Loucy (cell line): ENCODE measurements around the gene JOSD2.
"Not testable (repeated sequence)": the region's sequence is repeated elsewhere in the genome, so short reads cannot be mapped to it uniquely, and the experiment has no call there.

Source experiments
- H2AFZ ChIP-seq: fragments of 200-600 bp; sonication (generic); 2 replicates; pipeline ENCODE4 v1.6.0; 2016; ENCODE audit warnings: antibody characterized with exemption, mild to moderate bottlenecking, low read length, moderate library complexity
- H3F3A ChIP-seq: fragments of 200-600 bp; 2 replicates; pipeline ENCODE4 v1.6.0; 2016; ENCODE audit warnings: antibody characterized with exemption, low read depth, mild to moderate bottlenecking
- H3K27me3 ChIP-seq: fragments of 200-600 bp; sonication (generic); 2 replicates; pipeline ENCODE4 v1.6.1; 2014; ENCODE audit warnings: low read length, mild to moderate bottlenecking; ENCODE audit not compliant: insufficient read depth, poor library complexity, severe bottlenecking
- H3K36me3 ChIP-seq: fragments of 200-600 bp; sonication (generic); 2 replicates; pipeline ENCODE4 v1.6.1; 2016; ENCODE audit warnings: low read length; ENCODE audit not compliant: insufficient read depth
- H3K4me1 ChIP-seq: fragments of 200-600 bp; sonication (generic); 2 replicates; pipeline ENCODE4 v1.5.1; 2014; ENCODE audit warnings: low read length, mild to moderate bottlenecking; ENCODE audit not compliant: insufficient read depth, poor library complexity, severe bottlenecking
- H3K4me2 ChIP-seq: fragments of 200-600 bp; sonication (generic); 2 replicates; pipeline ENCODE4 v1.6.0; 2014; ENCODE audit warnings: antibody characterized with exemption, low read length, low read depth, mild to moderate bottlenecking; ENCODE audit not compliant: poor library complexity, severe bottlenecking
- H3K4me3 ChIP-seq: fragments of 200-600 bp; sonication (generic); 2 replicates; pipeline ENCODE4 v1.5.1; 2014; ENCODE audit warnings: low read length, mild to moderate bottlenecking, mixed read lengths; ENCODE audit not compliant: poor library complexity, severe bottlenecking
- H3K79me2 ChIP-seq: fragments of 200-600 bp; sonication (generic); 2 replicates; pipeline ENCODE4 v1.6.1; 2014; ENCODE audit warnings: low read length; ENCODE audit not compliant: insufficient read depth
- H3K9ac ChIP-seq: fragments of 200-600 bp; sonication (generic); 2 replicates; pipeline ENCODE4 v1.6.0; 2014; ENCODE audit warnings: mild to moderate bottlenecking, low read depth, low read length, moderate library complexity; ENCODE audit not compliant: poor library complexity, severe bottlenecking
- H3K9me2 ChIP-seq: fragments of 200-600 bp; sonication (generic); replicated peaks from 2 replicates; pipeline ENCODE4 v1.6.1; 2016; ENCODE audit warnings: low read depth, low read length, mixed read lengths
- H3K9me3 ChIP-seq: fragments of 200-600 bp; sonication (generic); 2 replicates; pipeline ENCODE4 v1.6.1; 2014; ENCODE audit warnings: mild to moderate bottlenecking, antibody characterized with exemption, low read length, low read depth; ENCODE audit not compliant: insufficient read depth
- H4K20me1 ChIP-seq: fragments of 200-600 bp; sonication (generic); 2 replicates; pipeline ENCODE4 v1.6.0; 2014; ENCODE audit warnings: antibody characterized with exemption, low read length, mild to moderate bottlenecking; ENCODE audit not compliant: insufficient read depth, poor library complexity, severe bottlenecking
- CTCF ChIP-seq: fragments of 200-600 bp; sonication (generic); conservative IDR thresholded peaks from 2 replicates; pipeline ENCODE4 v1.5.1; 2014; ENCODE audit warnings: mild to moderate bottlenecking, antibody characterized with exemption, low read length
- EZH2phosphoT487 ChIP-seq: fragments of 200-600 bp; IDR thresholded peaks from 2 replicates; pipeline ENCODE4 v1.6.1; 2018; ENCODE audit warnings: antibody characterized with exemption, mild to moderate bottlenecking, moderate library complexity, borderline replicate concordance

JOSD2 gene

GRCh38 chr19:50475736-50476223 lies 35.2 kb downstream of the JOSD2 start:
- H3K79me2 ChIP-seq = no peaks in the 10 kb centered on the region
- H3K27me3 ChIP-seq = no peaks in the 10 kb centered on the region
- no peaks in the 10 kb centered on the region for H4K20me1 ChIP-seq
- no peak overlapping the region for H3K4me2 ChIP-seq
- no peak overlapping the region for H2AFZ ChIP-seq
- H3K4me1 ChIP-seq = no peaks in the 10 kb centered on the region
- H3K4me3 ChIP-seq = no peak overlapping the region
- no peaks in the 10 kb centered on the region for H3K9me2 ChIP-seq
- H3K36me3 ChIP-seq = no peaks in the 10 kb centered on the region
- H3F3A ChIP-seq = no peaks in the 10 kb centered on the region
- TF ChIP-seq CTCF (no peak), EZH2phosphoT487 (no peak)
- H3K9me3 ChIP-seq = no peaks in the 10 kb centered on the region
- H3K9ac ChIP-seq = no peak overlapping the region

- Histone ChIP-seq H3K4me2 (no peak overlapping the region), H3K9me2 (no peaks in the 10 kb centered on the region), H3K79me2 (no peaks in the 10 kb centered on the region), H3K4me1 (no peaks in the 10 kb centered on the region), H3K4me3 (no peak overlapping the region), H3K36me3 (no peaks in the 10 kb centered on the region), H3F3A (no peaks in the 10 kb centered on the region), H2AFZ (no peak overlapping the region), H3K9me3 (no peaks in the 10 kb centered on the region), H3K27me3 (no peaks in the 10 kb centered on the region), H3K9ac (no peak overlapping the region), H4K20me1 (no peaks in the 10 kb centered on the region)
- TF ChIP-seq EZH2phosphoT487 (no peak), CTCF (no peak)
Measured at GRCh38 chr19:50475101-50475568, 35.9 kb downstream of the JOSD2 start.

- not testable (repeated sequence) for H3K79me2 ChIP-seq, H3K27me3 ChIP-seq, H3K4me3 ChIP-seq, H2AFZ ChIP-seq, H3K36me3 ChIP-seq, H3K9me2 ChIP-seq, H4K20me1 ChIP-seq, H3K4me2 ChIP-seq, H3K4me1 ChIP-seq, H3K9ac ChIP-seq, H3K9me3 ChIP-seq, H3F3A ChIP-seq
Measured at GRCh38 chr19:50473336-50473735, 37.7 kb downstream of the JOSD2 start.

GRCh38 chr19:50468818-50469217 lies 42.2 kb downstream of the JOSD2 start:
- Histone ChIP-seq H3K9me2 (no peaks in the 10 kb centered on the region), H3K79me2 (no peaks in the 10 kb centered on the region), H3K4me3 (no peak overlapping the region), H3K36me3 (no peaks in the 10 kb centered on the region), H3K4me1 (no peaks in the 10 kb centered on the region), H3K9me3 (no peaks in the 10 kb centered on the region), H3K4me2 (no peak overlapping the region), H4K20me1 (no peaks in the 10 kb centered on the region), H2AFZ (no peak overlapping the region), H3K9ac (no peak overlapping the region), H3F3A (no peaks in the 10 kb centered on the region), H3K27me3 (no peaks in the 10 kb centered on the region)
- TF ChIP-seq EZH2phosphoT487 = no peak
- TF ChIP-seq CTCF = no peak
